ENCODE measurements around the gene HABP2.

The HABP2 gene

GRCh38 chr10:113557903-113558321 is 5.1 kb downstream of the HABP2 start:
- no peak for DNase-seq (ENCODE audit: low read depth)

GRCh38 chr10:113560071-113560470 is 7.2 kb downstream of the HABP2 start:
- no peak for DNase-seq (ENCODE audit: low read depth)

GRCh38 chr10:113561214-113561613 is 8.4 kb downstream of the HABP2 start:
- no peak for DNase-seq (ENCODE audit: low read depth)

- no peak for DNase-seq (ENCODE audit: low read depth)
Measured at GRCh38 chr10:113562069-113562468, 9.2 kb downstream of the HABP2 start.

- no peak for DNase-seq (ENCODE audit: low read depth)
Measured at GRCh38 chr10:113562704-113563103, 9.9 kb downstream of the HABP2 start.

- peak; percentile 33 for DNase-seq (ENCODE audit: low read depth)
Measured at GRCh38 chr10:113563306-113564088, 10.6 kb downstream of the HABP2 start.

- no peak for DNase-seq (ENCODE audit: low read depth)
Measured at GRCh38 chr10:113565364-113565763, 12.5 kb downstream of the HABP2 start.

- DNase-seq (ENCODE audit: low read depth), result no peak
Measured at GRCh38 chr10:113566888-113567287, 14.0 kb downstream of the HABP2 start.

- DNase-seq (ENCODE audit: low read depth), result no peak
Measured at GRCh38 chr10:113569576-113569975, 16.7 kb downstream of the HABP2 start.

GRCh38 chr10:113572520-113573290 is 19.9 kb downstream of the HABP2 start:
- no peak for DNase-seq (ENCODE audit: low read depth)

GRCh38 chr10:113573368-113573767 is 20.5 kb downstream of the HABP2 start:
- DNase-seq (ENCODE audit: low read depth), result no peak

GRCh38 chr10:113576852-113577251 is 24.0 kb downstream of the HABP2 start:
- no peak for DNase-seq (ENCODE audit: low read depth)

GRCh38 chr10:113578773-113579172 is 25.9 kb downstream of the HABP2 start:
- DNase-seq (ENCODE audit: low read depth), result no peak

- DNase-seq (ENCODE audit: low read depth), result no peak
Measured at GRCh38 chr10:113581092-113581491, 28.2 kb downstream of the HABP2 start.

- no peak for DNase-seq (ENCODE audit: low read depth)
Measured at GRCh38 chr10:113583571-113583970, 30.7 kb downstream of the HABP2 start.

- no peak for DNase-seq (ENCODE audit: low read depth)
Measured at GRCh38 chr10:113585949-113586348, 33.1 kb downstream of the HABP2 start.

- no peak for DNase-seq (ENCODE audit: low read depth)
Measured at GRCh38 chr10:113589201-113589770, 36.4 kb downstream of the HABP2 start.

GRCh38 chr10:113590581-113590980 is 37.7 kb downstream of the HABP2 start:
- no peak for DNase-seq (ENCODE audit: low read depth)

GRCh38 chr10:113592380-113592779 is 39.5 kb downstream of the HABP2 start:
- no peak for DNase-seq (ENCODE audit: low read depth)

GRCh38 chr10:113594652-113595051 is 41.8 kb downstream of the HABP2 start:
- DNase-seq (ENCODE audit: low read depth), result no peak

GRCh38 chr10:113600569-113600968 is 47.7 kb downstream of the HABP2 start:
- no peak for DNase-seq (ENCODE audit: low read depth)

- no peak for DNase-seq (ENCODE audit: low read depth)
Measured at GRCh38 chr10:113603057-113603777, 50.4 kb downstream of the HABP2 start.

Data from GM04504 (cell line).